ENCODE data around the gene NMNAT2. TPM values are rescaled to one million over a fixed set of nuclear protein-coding genes. Genes with fewer than 3 reads are reported as not detected.

The NMNAT2 gene
- total RNA-seq, 4 donors from 2014 or later: 1.0 to 4.5 (median 2.4) TPM

DNA sequence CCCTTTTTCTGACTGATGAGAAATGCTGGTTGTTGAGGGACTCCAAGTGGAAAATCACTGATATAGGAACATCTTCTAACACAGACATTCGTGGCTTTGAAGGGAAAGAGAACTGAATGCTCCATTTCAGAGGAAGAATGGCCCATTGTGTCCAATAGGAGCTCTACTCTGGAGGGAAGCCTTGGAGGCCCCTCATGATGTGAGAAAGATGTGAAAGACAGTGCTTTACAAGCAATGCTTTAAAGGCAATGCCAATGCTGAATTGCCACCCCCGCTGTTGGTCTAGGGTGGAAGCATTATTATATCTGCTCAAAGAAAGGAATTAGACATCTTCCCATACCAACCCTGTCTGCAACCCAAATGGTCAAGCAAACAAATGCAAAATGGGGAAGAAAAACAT lies 13.7 kb downstream of the NMNAT2 start:
- TF ChIP-seq, protein P1, sequence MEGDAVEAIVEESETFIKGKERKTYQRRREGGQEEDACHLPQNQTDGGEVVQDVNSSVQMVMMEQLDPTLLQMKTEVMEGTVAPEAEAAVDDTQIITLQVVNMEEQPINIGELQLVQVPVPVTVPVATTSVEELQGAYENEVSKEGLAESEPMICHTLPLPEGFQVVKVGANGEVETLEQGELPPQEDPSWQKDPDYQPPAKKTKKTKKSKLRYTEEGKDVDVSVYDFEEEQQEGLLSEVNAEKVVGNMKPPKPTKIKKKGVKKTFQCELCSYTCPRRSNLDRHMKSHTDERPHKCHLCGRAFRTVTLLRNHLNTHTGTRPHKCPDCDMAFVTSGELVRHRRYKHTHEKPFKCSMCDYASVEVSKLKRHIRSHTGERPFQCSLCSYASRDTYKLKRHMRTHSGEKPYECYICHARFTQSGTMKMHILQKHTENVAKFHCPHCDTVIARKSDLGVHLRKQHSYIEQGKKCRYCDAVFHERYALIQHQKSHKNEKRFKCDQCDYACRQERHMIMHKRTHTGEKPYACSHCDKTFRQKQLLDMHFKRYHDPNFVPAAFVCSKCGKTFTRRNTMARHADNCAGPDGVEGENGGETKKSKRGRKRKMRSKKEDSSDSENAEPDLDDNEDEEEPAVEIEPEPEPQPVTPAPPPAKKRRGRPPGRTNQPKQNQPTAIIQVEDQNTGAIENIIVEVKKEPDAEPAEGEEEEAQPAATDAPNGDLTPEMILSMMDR (IDR thresholded peaks at IDR 0.05; ENCODE audit: low read depth): no peak

DNA sequence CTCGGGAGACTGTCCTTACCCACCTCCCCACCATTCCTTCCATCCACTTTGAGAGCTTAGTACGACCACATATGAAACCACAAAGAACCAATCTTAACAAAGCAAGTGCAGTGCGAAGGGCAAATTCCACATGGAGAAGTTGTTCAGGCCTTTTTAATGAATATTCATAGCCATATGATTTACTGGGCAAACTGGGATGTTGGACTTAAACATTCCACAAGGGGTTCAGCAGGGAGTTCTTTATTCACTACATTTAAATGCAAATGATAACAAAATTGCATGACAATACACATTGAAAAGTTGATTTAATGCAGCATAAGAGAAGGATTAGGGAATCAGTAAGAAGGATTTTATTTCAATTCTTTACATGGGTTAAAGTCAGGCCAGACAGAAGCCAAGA lies 14.7 kb downstream of the NMNAT2 start:
- TF ChIP-seq, protein P1 (IDR thresholded peaks at IDR 0.05; ENCODE audit: low read depth): no peak

DNA sequence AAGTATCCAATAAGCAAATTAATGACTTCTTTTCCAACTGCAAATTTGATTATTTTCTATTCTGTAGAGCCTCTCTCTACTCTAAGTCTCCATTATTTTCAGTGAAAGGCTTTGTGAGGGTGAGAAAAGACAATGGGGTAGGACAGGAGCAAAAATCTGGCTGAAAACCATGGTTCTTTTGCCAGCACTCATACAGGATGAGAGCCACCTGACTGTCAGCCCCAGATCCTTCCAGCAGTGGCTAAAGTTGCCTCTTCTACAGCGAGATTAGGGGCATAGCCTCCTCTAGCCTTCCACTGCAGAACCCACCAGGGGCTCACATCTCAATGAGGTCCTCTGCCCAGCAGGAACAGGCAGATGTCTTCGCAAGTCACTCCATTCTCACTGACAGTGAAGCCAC lies 23.7 kb downstream of the NMNAT2 start:
- TF ChIP-seq, protein P1 (IDR thresholded peaks at IDR 0.05; ENCODE audit: low read depth): no peak

DNA sequence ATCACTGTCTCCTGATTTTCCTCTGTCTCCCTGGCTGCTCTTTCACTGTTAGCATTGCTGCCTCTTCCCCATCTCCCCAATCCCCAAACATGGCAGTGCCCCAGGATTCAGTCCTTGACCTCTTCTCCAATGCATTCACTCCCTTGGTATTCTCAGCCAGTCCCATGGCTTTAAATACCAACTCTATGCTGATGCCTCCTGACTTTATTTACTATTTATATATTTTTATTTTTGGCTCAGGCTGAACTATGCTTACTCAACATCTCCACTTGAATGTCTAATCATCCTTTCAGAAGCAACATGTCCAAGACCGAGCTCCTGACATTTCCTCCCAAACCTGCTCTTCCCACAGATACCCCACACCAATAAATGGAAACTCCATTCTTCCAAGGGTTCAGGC lies 26.3 kb downstream of the NMNAT2 start:
- TF ChIP-seq, protein P1 (IDR thresholded peaks at IDR 0.05; ENCODE audit: low read depth): no peak

DNA sequence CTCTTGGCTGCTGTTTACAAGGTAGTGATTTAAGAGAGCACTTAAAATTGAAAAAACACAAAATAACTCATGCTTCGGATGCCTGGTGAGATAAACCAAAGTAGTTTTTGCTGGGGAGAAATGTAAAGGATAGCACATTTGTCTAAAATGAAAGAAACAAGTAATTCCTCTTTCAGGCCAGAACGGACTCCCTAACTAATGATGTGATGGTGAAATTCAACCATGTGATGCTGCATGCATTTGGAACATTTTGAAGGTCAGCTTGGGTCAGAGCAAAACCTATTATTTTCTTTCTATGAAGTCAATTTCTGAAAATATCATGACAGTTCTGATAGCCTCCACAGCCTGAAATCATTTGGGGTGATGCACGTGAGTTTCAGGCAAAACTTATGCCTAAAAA lies 27.6 kb downstream of the NMNAT2 start:
- TF ChIP-seq, protein P1 (IDR thresholded peaks at IDR 0.05; ENCODE audit: low read depth): no peak

DNA sequence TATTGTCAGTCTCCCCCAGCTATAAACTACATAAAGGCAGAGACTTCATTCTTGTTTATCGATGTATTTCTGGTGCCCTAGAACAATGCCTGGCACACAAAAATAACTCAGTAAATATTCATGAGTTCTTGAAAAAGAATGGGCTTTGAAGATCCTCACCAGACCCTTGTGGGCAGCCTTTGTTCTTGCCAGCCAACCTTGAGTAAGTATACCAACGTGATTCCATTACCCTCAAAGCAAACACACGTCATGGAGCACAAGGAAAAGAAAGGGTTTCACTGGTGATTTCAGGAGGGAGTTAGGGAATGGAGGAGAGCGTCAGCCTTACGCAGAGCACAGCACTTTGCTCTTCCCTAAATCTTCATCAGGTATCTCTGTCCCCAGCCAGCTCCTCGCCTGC lies 29.4 kb downstream of the NMNAT2 start:
- TF ChIP-seq, protein P1 (IDR thresholded peaks at IDR 0.05; ENCODE audit: low read depth): no peak

DNA sequence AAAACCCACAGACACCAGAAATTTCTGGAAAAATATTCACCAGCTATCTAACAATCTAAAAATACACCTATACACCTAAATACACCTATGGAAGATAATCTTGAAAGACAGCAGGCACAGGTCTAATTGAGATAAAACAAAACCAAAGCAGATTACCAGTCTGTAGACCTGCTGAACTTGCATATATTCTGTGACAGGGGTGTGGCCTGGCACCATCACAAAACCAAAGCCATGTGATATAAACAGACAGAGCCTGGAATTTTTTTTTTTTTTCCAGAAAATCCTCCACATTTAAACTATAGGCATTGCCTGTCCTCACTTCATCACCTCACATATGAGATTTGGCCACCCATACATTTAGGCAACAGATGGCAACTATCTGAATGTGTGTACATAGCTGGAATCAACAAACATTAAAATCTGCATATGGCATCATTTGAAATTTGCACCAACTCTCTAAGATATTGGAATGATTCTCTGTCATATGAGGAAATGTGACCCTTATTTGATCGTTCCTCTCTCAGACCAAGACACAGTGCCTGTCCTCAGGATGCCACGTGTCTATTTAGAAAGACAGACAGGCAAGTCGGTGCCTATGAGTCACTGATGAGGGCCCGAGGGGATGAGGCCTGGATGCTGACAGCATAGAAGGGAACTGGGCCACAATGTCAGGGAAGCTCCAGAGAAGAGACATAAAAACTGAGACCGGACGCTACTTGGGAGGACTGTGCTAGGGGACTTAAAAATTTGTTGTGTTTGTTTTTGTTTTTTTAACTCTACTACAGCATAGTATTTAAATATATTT lies 32.6 kb downstream of the NMNAT2 start:
- TF ChIP-seq, protein P1 (IDR thresholded peaks at IDR 0.05; ENCODE audit: low read depth): no peak
